ENCODE measurements around the gene IZUMO1. TPM values are rescaled to one million over a fixed set of nuclear protein-coding genes. Genes with fewer than 3 reads are reported as not detected.

IZUMO1 gene
- total and polyA plus RNA-seq, 9 of the 15 experiments (the other 6 are each of a cell fraction or from before 2014, with no cell fraction given): 0.14 to 2.1 (median 0.73) TPM

DNA sequence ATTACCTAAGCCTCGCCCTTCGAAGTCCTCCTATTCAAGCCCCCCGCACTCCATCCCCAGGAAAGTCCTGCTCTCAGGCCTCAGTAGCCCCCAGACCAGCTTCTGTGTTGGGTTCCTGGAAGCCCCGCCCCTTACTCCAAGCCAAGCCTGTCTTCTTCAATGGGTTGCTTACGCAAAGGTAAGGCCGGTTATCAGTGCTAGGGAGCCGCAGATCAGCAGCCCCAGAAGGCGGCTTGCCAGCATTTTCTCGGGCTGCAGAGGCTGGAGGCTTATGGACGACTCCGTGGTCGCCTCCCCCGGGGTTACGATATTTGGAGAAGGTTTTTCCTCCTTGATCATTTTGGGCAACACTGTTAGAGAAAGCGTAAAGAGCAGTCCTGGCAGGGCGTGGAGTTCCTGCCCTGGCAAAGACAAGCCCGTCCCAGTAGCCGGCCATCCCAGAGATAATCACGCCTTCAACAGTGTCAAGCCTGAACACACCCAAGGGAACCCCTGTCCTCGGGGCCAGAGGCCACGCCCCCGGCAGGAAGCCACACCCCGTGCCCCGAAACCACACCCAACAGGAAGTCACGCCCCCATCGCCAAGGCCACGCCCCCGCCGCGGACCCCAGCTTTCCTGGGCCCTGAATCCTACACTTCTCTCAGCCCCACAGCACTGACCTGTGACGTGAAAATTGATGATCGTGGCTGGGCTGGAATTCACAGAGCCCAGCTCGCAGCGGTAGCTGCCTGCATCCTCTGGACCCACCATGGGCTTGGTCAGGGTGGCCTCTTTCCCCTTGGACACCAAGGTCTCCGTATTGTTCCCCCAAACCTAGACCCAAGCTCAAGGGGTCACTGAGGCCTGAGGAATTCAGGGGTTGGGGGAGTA, 5.3 kb downstream of the IZUMO1 start (continued):
- TF ChIP-seq, protein P1, sequence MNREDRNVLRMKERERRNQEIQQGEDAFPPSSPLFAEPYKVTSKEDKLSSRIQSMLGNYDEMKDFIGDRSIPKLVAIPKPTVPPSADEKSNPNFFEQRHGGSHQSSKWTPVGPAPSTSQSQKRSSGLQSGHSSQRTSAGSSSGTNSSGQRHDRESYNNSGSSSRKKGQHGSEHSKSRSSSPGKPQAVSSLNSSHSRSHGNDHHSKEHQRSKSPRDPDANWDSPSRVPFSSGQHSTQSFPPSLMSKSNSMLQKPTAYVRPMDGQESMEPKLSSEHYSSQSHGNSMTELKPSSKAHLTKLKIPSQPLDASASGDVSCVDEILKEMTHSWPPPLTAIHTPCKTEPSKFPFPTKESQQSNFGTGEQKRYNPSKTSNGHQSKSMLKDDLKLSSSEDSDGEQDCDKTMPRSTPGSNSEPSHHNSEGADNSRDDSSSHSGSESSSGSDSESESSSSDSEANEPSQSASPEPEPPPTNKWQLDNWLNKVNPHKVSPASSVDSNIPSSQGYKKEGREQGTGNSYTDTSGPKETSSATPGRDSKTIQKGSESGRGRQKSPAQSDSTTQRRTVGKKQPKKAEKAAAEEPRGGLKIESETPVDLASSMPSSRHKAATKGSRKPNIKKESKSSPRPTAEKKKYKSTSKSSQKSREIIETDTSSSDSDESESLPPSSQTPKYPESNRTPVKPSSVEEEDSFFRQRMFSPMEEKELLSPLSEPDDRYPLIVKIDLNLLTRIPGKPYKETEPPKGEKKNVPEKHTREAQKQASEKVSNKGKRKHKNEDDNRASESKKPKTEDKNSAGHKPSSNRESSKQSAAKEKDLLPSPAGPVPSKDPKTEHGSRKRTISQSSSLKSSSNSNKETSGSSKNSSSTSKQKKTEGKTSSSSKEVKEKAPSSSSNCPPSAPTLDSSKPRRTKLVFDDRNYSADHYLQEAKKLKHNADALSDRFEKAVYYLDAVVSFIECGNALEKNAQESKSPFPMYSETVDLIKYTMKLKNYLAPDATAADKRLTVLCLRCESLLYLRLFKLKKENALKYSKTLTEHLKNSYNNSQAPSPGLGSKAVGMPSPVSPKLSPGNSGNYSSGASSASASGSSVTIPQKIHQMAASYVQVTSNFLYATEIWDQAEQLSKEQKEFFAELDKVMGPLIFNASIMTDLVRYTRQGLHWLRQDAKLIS (CRISPR knock-in tag; IDR thresholded peaks at IDR 0.05): no peak
- TF ChIP-seq ETV6 (IDR thresholded peaks at IDR 0.05; ENCODE audit: borderline replicate concordance in 1 of 2, low read depth in 2 of 2, low read length in 1 of 2): no peak
- TF ChIP-seq ETV6 (CRISPR knock-in tag; IDR thresholded peaks at IDR 0.05; ENCODE audit: borderline replicate concordance): no peak
- no peak for TF ChIP-seq ZNF41 (CRISPR knock-in tag; conservative IDR thresholded peaks at IDR 0.05)
- no peak; the same call in 1 of the 2 replicates for TF ChIP-seq ZC3H11A (IDR thresholded peaks at IDR 0.05; ENCODE audit: low read depth, low read length)
- no peak for TF ChIP-seq HNRNPL (IDR thresholded peaks at IDR 0.05; ENCODE audit: low read depth, low read length)
- no peak for TF ChIP-seq FIP1L1 (IDR thresholded peaks at IDR 0.05; ENCODE audit: low read depth, low read length, poor library complexity, severe bottlenecking)
- no peak for TF ChIP-seq LEF1 (IDR thresholded peaks at IDR 0.05)
- TF ChIP-seq SUPT5H (IDR thresholded peaks at IDR 0.05): peak; percentile 57; the same call in 1 of the 2 replicates
- TF ChIP-seq, protein P2, sequence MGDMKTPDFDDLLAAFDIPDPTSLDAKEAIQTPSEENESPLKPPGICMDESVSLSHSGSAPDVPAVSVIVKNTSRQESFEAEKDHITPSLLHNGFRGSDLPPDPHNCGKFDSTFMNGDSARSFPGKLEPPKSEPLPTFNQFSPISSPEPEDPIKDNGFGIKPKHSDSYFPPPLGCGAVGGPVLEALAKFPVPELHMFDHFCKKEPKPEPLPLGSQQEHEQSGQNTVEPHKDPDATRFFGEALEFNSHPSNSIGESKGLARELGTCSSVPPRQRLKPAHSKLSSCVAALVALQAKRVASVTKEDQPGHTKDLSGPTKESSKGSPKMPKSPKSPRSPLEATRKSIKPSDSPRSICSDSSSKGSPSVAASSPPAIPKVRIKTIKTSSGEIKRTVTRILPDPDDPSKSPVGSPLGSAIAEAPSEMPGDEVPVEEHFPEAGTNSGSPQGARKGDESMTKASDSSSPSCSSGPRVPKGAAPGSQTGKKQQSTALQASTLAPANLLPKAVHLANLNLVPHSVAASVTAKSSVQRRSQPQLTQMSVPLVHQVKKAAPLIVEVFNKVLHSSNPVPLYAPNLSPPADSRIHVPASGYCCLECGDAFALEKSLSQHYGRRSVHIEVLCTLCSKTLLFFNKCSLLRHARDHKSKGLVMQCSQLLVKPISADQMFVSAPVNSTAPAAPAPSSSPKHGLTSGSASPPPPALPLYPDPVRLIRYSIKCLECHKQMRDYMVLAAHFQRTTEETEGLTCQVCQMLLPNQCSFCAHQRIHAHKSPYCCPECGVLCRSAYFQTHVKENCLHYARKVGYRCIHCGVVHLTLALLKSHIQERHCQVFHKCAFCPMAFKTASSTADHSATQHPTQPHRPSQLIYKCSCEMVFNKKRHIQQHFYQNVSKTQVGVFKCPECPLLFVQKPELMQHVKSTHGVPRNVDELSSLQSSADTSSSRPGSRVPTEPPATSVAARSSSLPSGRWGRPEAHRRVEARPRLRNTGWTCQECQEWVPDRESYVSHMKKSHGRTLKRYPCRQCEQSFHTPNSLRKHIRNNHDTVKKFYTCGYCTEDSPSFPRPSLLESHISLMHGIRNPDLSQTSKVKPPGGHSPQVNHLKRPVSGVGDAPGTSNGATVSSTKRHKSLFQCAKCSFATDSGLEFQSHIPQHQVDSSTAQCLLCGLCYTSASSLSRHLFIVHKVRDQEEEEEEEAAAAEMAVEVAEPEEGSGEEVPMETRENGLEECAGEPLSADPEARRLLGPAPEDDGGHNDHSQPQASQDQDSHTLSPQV (IDR thresholded peaks at IDR 0.05): peak; percentile 26; the same call in 1 of the 2 replicates
- TF ChIP-seq, protein P3, sequence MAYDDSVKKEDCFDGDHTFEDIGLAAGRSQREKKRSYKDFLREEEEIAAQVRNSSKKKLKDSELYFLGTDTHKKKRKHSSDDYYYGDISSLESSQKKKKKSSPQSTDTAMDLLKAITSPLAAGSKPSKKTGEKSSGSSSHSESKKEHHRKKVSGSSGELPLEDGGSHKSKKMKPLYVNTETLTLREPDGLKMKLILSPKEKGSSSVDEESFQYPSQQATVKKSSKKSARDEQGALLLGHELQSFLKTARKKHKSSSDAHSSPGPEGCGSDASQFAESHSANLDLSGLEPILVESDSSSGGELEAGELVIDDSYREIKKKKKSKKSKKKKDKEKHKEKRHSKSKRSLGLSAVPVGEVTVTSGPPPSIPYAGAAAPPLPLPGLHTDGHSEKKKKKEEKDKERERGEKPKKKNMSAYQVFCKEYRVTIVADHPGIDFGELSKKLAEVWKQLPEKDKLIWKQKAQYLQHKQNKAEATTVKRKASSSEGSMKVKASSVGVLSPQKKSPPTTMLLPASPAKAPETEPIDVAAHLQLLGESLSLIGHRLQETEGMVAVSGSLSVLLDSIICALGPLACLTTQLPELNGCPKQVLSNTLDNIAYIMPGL (CRISPR knock-in tag; IDR thresholded peaks at IDR 0.05): no peak
- TF ChIP-seq PRPF4 (IDR thresholded peaks at IDR 0.05; ENCODE audit: insufficient read depth, low read depth, low read length, poor library complexity, severe bottlenecking): no peak
- no peak for TF ChIP-seq ZNF76 (CRISPR knock-in tag; IDR thresholded peaks at IDR 0.05; ENCODE audit: borderline replicate concordance)
- no peak for TF ChIP-seq SAP30 (IDR thresholded peaks at IDR 0.05; ENCODE audit: borderline replicate concordance, insufficient read depth, low read depth, low read length, poor library complexity, severe bottlenecking)
- no peak for TF ChIP-seq PPARD (CRISPR knock-in tag; IDR thresholded peaks at IDR 0.05)
- 0 out of 2 replicates have a peak, but pooled peaks have one; percentile 21 for TF ChIP-seq KAT7 (CRISPR knock-in tag; IDR thresholded peaks at IDR 0.05; ENCODE audit: borderline replicate concordance)
- no peak for TF ChIP-seq ZNF778 (CRISPR knock-in tag; IDR thresholded peaks at IDR 0.05)
